Neural progenitor cell (in vitro differentiated cells): ENCODE measurements around the gene CCL27. TPM values are rescaled to one million over a fixed set of nuclear protein-coding genes. Genes with fewer than 3 reads are reported as not detected.

Source experiments
- DNase-seq: peaks from one replicate; pipeline ENCODE4 v3.0.0-alpha.2; 2016; ENCODE audit warnings: low spot score
- H2AFZ ChIP-seq: fragments of 200-600 bp; sonication (generic); replicated peaks from 2 replicates; pipeline ENCODE4 v1.6.1; 2016; ENCODE audit warnings: antibody characterized with exemption
- H3F3A ChIP-seq: fragments of 200-600 bp; sonication (generic); 2 replicates; pipeline ENCODE4 v1.6.1; 2016; ENCODE audit warnings: antibody characterized with exemption, low read depth
- H3K27ac ChIP-seq: fragments of 200-600 bp; sonication (generic); 2 replicates; pipeline ENCODE4 v1.5.1; 2016; ENCODE audit warnings: mild to moderate bottlenecking
- H3K27me3 ChIP-seq: fragments of 200-600 bp; sonication (generic); 2 replicates; pipeline ENCODE4 v1.6.1; 2016; ENCODE audit warnings: mild to moderate bottlenecking, moderate library complexity
- H3K36me3 ChIP-seq: fragments of 200-600 bp; sonication (generic); 2 replicates; pipeline ENCODE4 v1.5.1; 2016
- H3K4me1 ChIP-seq: fragments of 200-600 bp; sonication (generic); 2 replicates; pipeline ENCODE4 v1.6.1; 2016; ENCODE audit warnings: mixed run types
- H3K4me2 ChIP-seq: fragments of 200-600 bp; sonication (generic); 2 replicates; pipeline ENCODE4 v1.6.1; 2016
- H3K4me3 ChIP-seq: fragments of 200-600 bp; sonication (generic); 2 replicates; pipeline ENCODE4 v1.5.1; 2016
- H3K79me2 ChIP-seq: fragments of 200-600 bp; sonication (generic); 2 replicates; pipeline ENCODE4 v1.6.1; 2016; ENCODE audit warnings: low read depth
- H3K9ac ChIP-seq: fragments of 200-600 bp; sonication (generic); 2 replicates; pipeline ENCODE4 v1.6.1; 2016
- H3K9me3 ChIP-seq: fragments of 200-600 bp; sonication (generic); 2 replicates; pipeline ENCODE4 v1.5.1; 2016; ENCODE audit warnings: low read depth
- H4K20me1 ChIP-seq: fragments of 200-600 bp; sonication (generic); 2 replicates; pipeline ENCODE4 v1.6.1; 2016; ENCODE audit warnings: low read depth
- H3K27ac Mint-ChIP-seq: 3 replicates; pipeline ENCODE4 v1.8.0; 2021; ENCODE audit warnings: mixed read lengths
- H3K27me3 Mint-ChIP-seq: 2 replicates; pipeline ENCODE4 v1.8.0; 2022; ENCODE audit warnings: low read depth, mild to moderate bottlenecking, inconsistent platforms, moderate library complexity, mixed read lengths; ENCODE audit not compliant: insufficient read depth
- H3K36me3 Mint-ChIP-seq: 3 replicates; pipeline ENCODE4 v1.8.0; 2021; ENCODE audit warnings: mixed read lengths
- H3K4me1 Mint-ChIP-seq: 3 replicates; pipeline ENCODE4 v1.8.0; 2021; ENCODE audit warnings: mixed read lengths
- H3K4me3 Mint-ChIP-seq: 3 replicates; pipeline ENCODE4 v1.8.0; 2021; ENCODE audit warnings: mild to moderate bottlenecking, moderate library complexity, mixed read lengths
- H3K9me3 Mint-ChIP-seq: 3 replicates; pipeline ENCODE4 v1.8.0; 2020; ENCODE audit warnings: mixed read lengths
- EZH2 ChIP-seq: fragments of 200-600 bp; sonication (generic); IDR thresholded peaks from 2 replicates; pipeline ENCODE4 v1.6.1; 2017; ENCODE audit warnings: antibody characterized with exemption, mild to moderate bottlenecking, moderate library complexity
- EZH2phosphoT487 ChIP-seq: fragments of 200-600 bp; sonication (generic); IDR thresholded peaks from 2 replicates; pipeline ENCODE4 v1.6.1; 2017; ENCODE audit warnings: antibody characterized with exemption
- total RNA-seq: library from RNA; depleted of rRNA; stranded (reverse); fragments of >200 nt; gene quantifications from 2 replicates; pipeline ENCODE4 v1.2.3, GENCODE V29; 2015; ENCODE audit warnings: low replicate concordance
- TF ChIP-seq, protein P1 (sequence below): fragments of 200-600 bp; sonication (generic); IDR thresholded peaks from 2 replicates; pipeline ENCODE4 v1.5.1; 2017; ENCODE audit warnings: antibody characterized with exemption, mild to moderate bottlenecking

CCL27 gene
- total RNA-seq, 1 donor from 2014 or later: 0.67 TPM

DNA sequence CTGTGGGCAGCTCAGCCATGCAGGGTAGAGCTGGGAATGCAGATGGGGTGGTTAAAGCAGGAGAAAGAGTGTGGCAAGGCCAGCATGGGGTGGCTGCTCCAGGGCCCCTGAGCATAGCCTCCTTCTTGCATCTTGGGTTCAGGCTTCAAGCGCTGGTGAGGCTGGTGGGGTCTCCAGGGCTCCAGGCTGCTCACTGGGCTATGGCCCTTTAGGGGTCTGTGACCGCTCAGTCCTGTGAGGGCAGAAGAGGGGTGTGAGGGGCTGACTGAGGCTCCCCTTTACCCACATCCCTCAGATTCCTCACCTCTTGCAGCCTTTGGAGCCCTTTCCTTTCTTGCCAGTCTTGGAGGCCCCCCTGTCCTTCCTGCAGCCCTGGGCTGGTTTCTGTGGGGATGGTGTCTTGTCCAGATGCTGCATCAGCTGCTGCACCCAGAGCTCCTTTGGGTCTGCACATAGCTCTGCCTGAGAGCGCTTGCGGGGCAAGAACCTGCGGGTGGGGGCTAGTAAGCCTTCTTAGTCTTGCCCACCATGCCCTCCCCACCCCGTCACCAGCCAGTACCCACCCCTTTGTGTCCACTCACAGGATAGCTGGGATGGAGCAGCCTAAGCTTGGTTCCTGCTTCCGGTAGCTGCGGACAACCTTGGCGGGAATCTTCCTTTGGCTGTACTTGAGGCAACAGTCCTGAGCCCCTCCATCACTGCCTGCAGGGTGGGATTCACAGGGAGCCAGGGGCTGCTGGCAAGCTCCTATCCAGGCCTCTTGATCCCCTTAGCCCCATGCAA is 46.9 kb upstream of the CCL27 start:
- no peak overlapping the region for H3K27ac ChIP-seq
- H3K27ac Mint-ChIP-seq: no peak overlapping the region
- TF ChIP-seq EZH2: no peak
- TF ChIP-seq, protein P1, sequence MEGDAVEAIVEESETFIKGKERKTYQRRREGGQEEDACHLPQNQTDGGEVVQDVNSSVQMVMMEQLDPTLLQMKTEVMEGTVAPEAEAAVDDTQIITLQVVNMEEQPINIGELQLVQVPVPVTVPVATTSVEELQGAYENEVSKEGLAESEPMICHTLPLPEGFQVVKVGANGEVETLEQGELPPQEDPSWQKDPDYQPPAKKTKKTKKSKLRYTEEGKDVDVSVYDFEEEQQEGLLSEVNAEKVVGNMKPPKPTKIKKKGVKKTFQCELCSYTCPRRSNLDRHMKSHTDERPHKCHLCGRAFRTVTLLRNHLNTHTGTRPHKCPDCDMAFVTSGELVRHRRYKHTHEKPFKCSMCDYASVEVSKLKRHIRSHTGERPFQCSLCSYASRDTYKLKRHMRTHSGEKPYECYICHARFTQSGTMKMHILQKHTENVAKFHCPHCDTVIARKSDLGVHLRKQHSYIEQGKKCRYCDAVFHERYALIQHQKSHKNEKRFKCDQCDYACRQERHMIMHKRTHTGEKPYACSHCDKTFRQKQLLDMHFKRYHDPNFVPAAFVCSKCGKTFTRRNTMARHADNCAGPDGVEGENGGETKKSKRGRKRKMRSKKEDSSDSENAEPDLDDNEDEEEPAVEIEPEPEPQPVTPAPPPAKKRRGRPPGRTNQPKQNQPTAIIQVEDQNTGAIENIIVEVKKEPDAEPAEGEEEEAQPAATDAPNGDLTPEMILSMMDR: no peak
- TF ChIP-seq EZH2phosphoT487: no peak
- H3F3A ChIP-seq: no peaks in the 10 kb centered on the region
- no peak overlapping the region for H3K4me3 Mint-ChIP-seq
- no peaks in the 10 kb centered on the region for H3K9me3 ChIP-seq
- no peaks in the 10 kb centered on the region for H3K36me3 Mint-ChIP-seq
- no peak overlapping the region for H3K9ac ChIP-seq
- no peak overlapping the region for H2AFZ ChIP-seq
- no peaks in the 10 kb centered on the region for H4K20me1 ChIP-seq
- no peak for DNase-seq
- peaks cover 2% of the 10 kb centered on the region for H3K27me3 Mint-ChIP-seq
- H3K79me2 ChIP-seq: no peaks in the 10 kb centered on the region
- no peaks in the 10 kb centered on the region for H3K4me1 Mint-ChIP-seq
- no peaks in the 10 kb centered on the region for H3K9me3 Mint-ChIP-seq
- no peak overlapping the region for H3K4me3 ChIP-seq
- no peak overlapping the region for H3K4me2 ChIP-seq
- no peaks in the 10 kb centered on the region for H3K36me3 ChIP-seq
- H3K4me1 ChIP-seq: no peaks in the 10 kb centered on the region
- no peaks in the 10 kb centered on the region for H3K27me3 ChIP-seq

DNA sequence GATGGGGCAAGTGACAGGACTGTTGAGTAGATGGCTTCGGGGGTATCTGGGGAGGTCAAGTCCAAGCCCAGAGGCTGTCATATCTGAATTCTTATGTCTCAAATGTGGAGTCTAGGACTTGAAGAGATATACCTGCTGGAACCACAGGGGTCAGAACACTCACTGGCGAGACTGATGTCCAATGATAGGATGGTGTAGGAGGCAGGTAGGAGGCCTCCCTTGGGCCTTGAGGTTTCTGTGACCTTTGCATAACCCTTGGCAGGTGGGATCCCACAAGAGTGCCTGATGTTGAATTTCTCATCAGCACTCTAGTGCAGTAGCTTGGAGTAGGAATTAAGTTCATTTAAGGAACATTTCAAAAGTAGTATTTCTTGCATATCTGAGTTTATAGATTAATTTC is 44.7 kb upstream of the CCL27 start:
- peaks cover 8% of the 10 kb centered on the region for H3K27me3 ChIP-seq
- Mint-ChIP-seq H3K36me3 (no peaks in the 10 kb centered on the region), H3K27me3 (peaks cover 6% of the 10 kb centered on the region), H3K4me3 (no peak overlapping the region), H3K27ac (no peak overlapping the region), H3K4me1 (peaks cover 2% of the 10 kb centered on the region), H3K9me3 (no peaks in the 10 kb centered on the region)
- no peak overlapping the region for H3K9ac ChIP-seq
- no peaks in the 10 kb centered on the region for H3K9me3 ChIP-seq
- peaks cover 3% of the 10 kb centered on the region for H3F3A ChIP-seq
- no peak overlapping the region for H3K27ac ChIP-seq
- no peaks in the 10 kb centered on the region for H4K20me1 ChIP-seq
- TF ChIP-seq, protein P1: no peak
- TF ChIP-seq EZH2 (no peak), EZH2phosphoT487 (no peak)
- no peak overlapping the region for H3K4me3 ChIP-seq
- no peaks in the 10 kb centered on the region for H3K4me1 ChIP-seq
- no peak overlapping the region for H3K4me2 ChIP-seq
- H3K79me2 ChIP-seq: no peaks in the 10 kb centered on the region
- DNase-seq: no peak
- no peaks in the 10 kb centered on the region for H3K36me3 ChIP-seq
- H2AFZ ChIP-seq: no peak overlapping the region

DNA sequence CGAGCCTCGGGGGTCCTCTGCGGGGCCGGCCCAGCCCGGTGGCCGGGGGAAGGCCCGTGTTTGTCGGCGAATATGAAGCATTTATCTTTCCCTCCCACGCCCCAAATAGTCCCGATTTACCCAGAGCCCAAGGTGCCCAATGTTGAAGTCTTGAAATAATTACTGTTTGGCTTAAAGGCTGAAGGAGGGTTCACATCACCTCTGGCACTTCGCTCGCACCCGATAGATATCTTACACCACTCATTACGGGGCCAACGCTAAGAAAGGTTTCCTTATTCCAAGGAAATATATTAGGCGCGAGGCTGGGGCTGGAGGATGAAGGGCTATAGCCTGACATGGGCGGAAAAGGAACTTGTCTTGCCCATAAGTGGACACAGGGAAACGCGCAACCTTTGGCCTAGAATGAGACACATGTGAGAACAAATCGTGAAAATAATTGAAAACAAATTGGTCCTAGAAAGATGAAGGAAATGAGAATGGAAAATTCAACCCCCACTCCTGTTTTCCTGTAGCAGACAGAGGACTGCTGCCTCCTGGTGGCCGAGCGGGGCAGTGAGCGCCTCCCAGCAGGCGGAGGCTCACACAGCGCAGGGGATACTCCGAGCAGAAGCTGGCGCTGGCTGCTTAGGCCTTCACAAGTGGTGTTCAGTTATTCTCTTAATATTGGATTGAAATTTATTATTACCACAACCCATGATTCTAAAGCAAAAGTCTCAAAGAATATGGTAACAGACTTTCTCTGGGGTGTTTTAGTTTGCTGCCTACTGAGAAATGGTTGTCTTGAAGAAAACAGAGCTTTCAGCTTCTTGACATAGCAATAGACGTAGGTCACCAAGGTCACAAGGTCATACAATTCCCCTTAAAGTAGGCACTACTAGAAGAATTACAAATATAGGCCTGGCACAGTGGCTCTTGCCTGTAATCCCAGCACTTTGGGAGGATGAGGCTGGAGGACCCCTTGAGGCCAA is 39.6 kb upstream of the CCL27 start:
- Histone ChIP-seq H3K4me1 (peaks cover 5% of the 10 kb centered on the region), H3K27me3 (peaks cover 57% of the 10 kb centered on the region), H3K79me2 (no peaks in the 10 kb centered on the region), H3F3A (peaks cover 3% of the 10 kb centered on the region), H4K20me1 (no peaks in the 10 kb centered on the region), H3K36me3 (no peaks in the 10 kb centered on the region), H3K27ac (no peak overlapping the region), H3K9me3 (no peaks in the 10 kb centered on the region), H2AFZ (peak overlapping the region; percentile 92), H3K4me2 (peak overlapping the region; percentile 84), H3K4me3 (peak overlapping the region; percentile 58), H3K9ac (no peak overlapping the region)
- Mint-ChIP-seq H3K4me3 (peak overlapping the region; percentile 79), H3K36me3 (no peaks in the 10 kb centered on the region), H3K9me3 (no peaks in the 10 kb centered on the region), H3K27me3 (peaks cover 25% of the 10 kb centered on the region), H3K4me1 (peaks cover 6% of the 10 kb centered on the region), H3K27ac (no peak overlapping the region)
- DNase-seq: peak; percentile 82
- TF ChIP-seq EZH2: no peak
- TF ChIP-seq EZH2phosphoT487: no peak
- TF ChIP-seq, protein P1: peak; percentile 97
